OCI-LY1 (cell line): ENCODE data around the gene DHRS7B.

ENCODE experiments used
- H2AFZ ChIP-seq: fragments of 200-600 bp; sonication (generic), shearing (Covaris generic); 2 replicates; pipeline ENCODE4 v1.6.0; 2014; ENCODE audit warnings: antibody characterized with exemption, mild to moderate bottlenecking, low read length
- H3F3A ChIP-seq: fragments of 200-600 bp; sonication (generic), shearing (Covaris generic); 2 replicates; pipeline ENCODE4 v1.6.0; 2014; ENCODE audit warnings: mild to moderate bottlenecking, antibody characterized with exemption, low read length, moderate library complexity; ENCODE audit not compliant: insufficient read depth
- H3K27ac ChIP-seq: fragments of 200-600 bp; sonication (generic); 2 replicates; pipeline ENCODE4 v1.5.1; 2014; ENCODE audit warnings: low read length, mixed run types, mild to moderate bottlenecking, low read depth; ENCODE audit not compliant: poor library complexity, severe bottlenecking
- H3K27me3 ChIP-seq: fragments of 200-600 bp; sonication (generic); 2 replicates; pipeline ENCODE4 v1.6.0; 2014; ENCODE audit warnings: antibody characterized with exemption, mild to moderate bottlenecking, low read length, moderate library complexity; ENCODE audit not compliant: insufficient read depth
- H3K36me3 ChIP-seq: fragments of 200-600 bp; sonication (generic); 2 replicates; pipeline ENCODE4 v1.6.1; 2014; ENCODE audit warnings: mild to moderate bottlenecking, antibody characterized with exemption, low read length, moderate library complexity, mixed read lengths; ENCODE audit not compliant: insufficient read depth
- H3K4me1 ChIP-seq: fragments of 200-600 bp; sonication (generic); 2 replicates; pipeline ENCODE4 v1.5.1; 2014; ENCODE audit warnings: mild to moderate bottlenecking, low read length, moderate library complexity; ENCODE audit not compliant: insufficient read depth, severe bottlenecking
- H3K4me2 ChIP-seq: fragments of 200-600 bp; sonication (generic), shearing (Covaris generic); 2 replicates; pipeline ENCODE4 v1.6.1; 2014; ENCODE audit warnings: low read length
- H3K4me3 ChIP-seq: fragments of 200-600 bp; sonication (generic); 2 replicates; pipeline ENCODE4 v1.5.1; 2014; ENCODE audit warnings: low read length, low read depth, mild to moderate bottlenecking, mixed read lengths; ENCODE audit not compliant: poor library complexity, severe bottlenecking
- H3K79me2 ChIP-seq: fragments of 200-600 bp; shearing (Covaris generic); 2 replicates; pipeline ENCODE4 v1.6.1; 2016; ENCODE audit warnings: mixed run types, low read length, mixed read lengths; ENCODE audit not compliant: insufficient read depth
- H3K9ac ChIP-seq: fragments of 200-600 bp; sonication (generic), shearing (Covaris generic); 2 replicates; pipeline ENCODE4 v1.6.1; 2014; ENCODE audit warnings: mild to moderate bottlenecking, low read length, mixed read lengths
- H3K9me2 ChIP-seq: fragments of 200-600 bp; sonication (generic), shearing (Covaris generic); 2 replicates; pipeline ENCODE4 v1.6.1; 2014; ENCODE audit warnings: low read depth, mild to moderate bottlenecking, low read length, mixed read lengths
- H3K9me3 ChIP-seq: fragments of 200-600 bp; shearing (Covaris generic); 2 replicates; pipeline ENCODE4 v1.6.1; 2014; ENCODE audit warnings: low read length, mixed read lengths
- H4K20me1 ChIP-seq: fragments of 200-600 bp; sonication (generic), shearing (Covaris generic); 2 replicates; pipeline ENCODE4 v1.6.0; 2016; ENCODE audit warnings: mild to moderate bottlenecking, low read length; ENCODE audit not compliant: insufficient read depth
- EZH2 ChIP-seq: fragments of 200-600 bp; sonication (generic), shearing (Covaris generic); IDR thresholded peaks from 2 replicates; pipeline ENCODE4 v1.8.0; 2017; ENCODE audit warnings: borderline replicate concordance, mixed run types, mild to moderate bottlenecking, antibody characterized with exemption, low read length, moderate library complexity, mixed read lengths
- TF ChIP-seq, protein P1 (sequence below): fragments of 200-600 bp; sonication (generic), shearing (Covaris generic); IDR thresholded peaks from 2 replicates; pipeline ENCODE4 v1.5.1; 2017; ENCODE audit warnings: mild to moderate bottlenecking, antibody characterized with exemption, low read length, moderate library complexity, mixed read lengths

Gene DHRS7B

DNA sequence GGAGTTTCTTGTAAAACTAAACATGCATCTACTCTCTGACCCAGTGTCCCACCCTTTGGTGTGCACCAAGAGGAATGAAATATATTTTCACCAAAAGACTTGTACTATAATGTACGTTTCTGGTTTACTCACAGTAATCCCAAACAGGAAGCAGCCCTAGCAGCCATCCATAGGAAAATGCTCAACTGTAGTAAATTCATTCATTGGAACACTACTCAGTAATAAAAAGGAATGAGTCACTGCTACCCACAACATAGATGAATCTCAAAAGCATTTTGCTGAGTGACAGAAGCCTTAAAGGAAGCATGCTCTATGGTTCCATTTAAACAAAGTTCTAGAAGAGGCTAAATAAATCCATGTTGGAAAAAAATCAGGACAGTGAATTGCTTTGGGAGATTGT, 37.6 kb upstream of the DHRS7B start:
- Histone ChIP-seq H3K9me2 (no peaks in the 10 kb centered on the region), H3K4me2 (no peak overlapping the region), H2AFZ (no peak overlapping the region), H3K9me3 (no peaks in the 10 kb centered on the region), H3K79me2 (no peaks in the 10 kb centered on the region), H3K9ac (no peak overlapping the region), H4K20me1 (no peaks in the 10 kb centered on the region), H3K4me3 (no peak overlapping the region), H3K36me3 (no peaks in the 10 kb centered on the region; the same call in 1 of the 2 replicates), H3F3A (no peaks in the 10 kb centered on the region), H3K4me1 (no peaks in the 10 kb centered on the region), H3K27ac (no peak overlapping the region), H3K27me3 (0 out of 2 replicates have a peak, but pooled peaks cover 7% of the 10 kb centered on the region)
- TF ChIP-seq, protein P1, sequence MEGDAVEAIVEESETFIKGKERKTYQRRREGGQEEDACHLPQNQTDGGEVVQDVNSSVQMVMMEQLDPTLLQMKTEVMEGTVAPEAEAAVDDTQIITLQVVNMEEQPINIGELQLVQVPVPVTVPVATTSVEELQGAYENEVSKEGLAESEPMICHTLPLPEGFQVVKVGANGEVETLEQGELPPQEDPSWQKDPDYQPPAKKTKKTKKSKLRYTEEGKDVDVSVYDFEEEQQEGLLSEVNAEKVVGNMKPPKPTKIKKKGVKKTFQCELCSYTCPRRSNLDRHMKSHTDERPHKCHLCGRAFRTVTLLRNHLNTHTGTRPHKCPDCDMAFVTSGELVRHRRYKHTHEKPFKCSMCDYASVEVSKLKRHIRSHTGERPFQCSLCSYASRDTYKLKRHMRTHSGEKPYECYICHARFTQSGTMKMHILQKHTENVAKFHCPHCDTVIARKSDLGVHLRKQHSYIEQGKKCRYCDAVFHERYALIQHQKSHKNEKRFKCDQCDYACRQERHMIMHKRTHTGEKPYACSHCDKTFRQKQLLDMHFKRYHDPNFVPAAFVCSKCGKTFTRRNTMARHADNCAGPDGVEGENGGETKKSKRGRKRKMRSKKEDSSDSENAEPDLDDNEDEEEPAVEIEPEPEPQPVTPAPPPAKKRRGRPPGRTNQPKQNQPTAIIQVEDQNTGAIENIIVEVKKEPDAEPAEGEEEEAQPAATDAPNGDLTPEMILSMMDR = no peak
- no peak for TF ChIP-seq EZH2

DNA sequence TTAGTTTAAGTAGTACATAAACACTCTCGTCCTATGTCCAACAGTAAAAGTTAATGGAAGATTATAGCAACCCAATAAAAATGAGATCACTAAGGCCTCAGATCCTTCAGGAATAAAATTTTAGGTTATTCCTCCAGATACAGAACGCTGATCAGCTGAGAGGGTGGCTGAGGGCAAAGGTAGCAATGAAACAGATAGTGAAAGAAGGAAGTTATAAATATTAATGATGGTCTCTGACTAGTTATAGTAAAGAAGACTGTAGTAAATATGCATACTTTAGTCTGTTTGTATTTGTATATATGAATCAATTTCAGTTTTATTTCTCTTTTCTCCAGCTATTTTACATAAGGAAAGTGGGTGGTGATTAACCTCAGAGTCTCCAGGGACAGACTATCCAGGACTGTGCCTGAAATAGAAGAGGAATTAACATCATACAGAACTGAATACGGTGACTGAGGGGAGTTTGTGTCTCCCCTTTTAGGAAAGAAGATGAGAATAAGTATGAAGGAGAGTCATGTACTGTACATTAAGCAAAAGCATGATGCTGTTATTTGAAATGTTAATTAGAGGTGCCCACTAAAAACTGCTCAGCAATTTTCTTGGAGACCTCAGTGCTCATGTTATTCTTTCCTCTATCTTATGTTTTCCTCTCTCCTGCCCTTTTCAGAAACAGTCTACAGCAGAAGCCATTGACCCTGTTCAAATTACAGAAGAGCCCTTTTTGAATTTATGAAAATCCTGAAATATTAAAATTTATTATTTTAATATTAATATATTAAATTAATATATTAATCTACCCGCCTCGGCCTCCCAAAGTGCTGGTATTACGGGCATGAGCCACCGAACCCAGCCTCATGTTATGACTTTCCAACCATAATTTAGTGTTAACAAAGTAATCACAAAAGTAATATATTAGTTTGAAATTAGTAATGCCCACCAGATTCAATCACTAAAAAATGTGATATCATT, 36.5 kb upstream of the DHRS7B start:
- Histone ChIP-seq H4K20me1 (no peaks in the 10 kb centered on the region), H3F3A (no peaks in the 10 kb centered on the region), H3K4me2 (no peak overlapping the region), H3K4me3 (no peak overlapping the region), H3K9me3 (no peaks in the 10 kb centered on the region), H3K27ac (no peak overlapping the region), H2AFZ (no peak overlapping the region), H3K4me1 (no peaks in the 10 kb centered on the region), H3K27me3 (no peaks in the 10 kb centered on the region), H3K36me3 (no peaks in the 10 kb centered on the region; the same call in 1 of the 2 replicates), H3K9ac (no peak overlapping the region), H3K9me2 (no peaks in the 10 kb centered on the region), H3K79me2 (no peaks in the 10 kb centered on the region)
- no peak for TF ChIP-seq EZH2
- TF ChIP-seq, protein P1 = no peak

DNA sequence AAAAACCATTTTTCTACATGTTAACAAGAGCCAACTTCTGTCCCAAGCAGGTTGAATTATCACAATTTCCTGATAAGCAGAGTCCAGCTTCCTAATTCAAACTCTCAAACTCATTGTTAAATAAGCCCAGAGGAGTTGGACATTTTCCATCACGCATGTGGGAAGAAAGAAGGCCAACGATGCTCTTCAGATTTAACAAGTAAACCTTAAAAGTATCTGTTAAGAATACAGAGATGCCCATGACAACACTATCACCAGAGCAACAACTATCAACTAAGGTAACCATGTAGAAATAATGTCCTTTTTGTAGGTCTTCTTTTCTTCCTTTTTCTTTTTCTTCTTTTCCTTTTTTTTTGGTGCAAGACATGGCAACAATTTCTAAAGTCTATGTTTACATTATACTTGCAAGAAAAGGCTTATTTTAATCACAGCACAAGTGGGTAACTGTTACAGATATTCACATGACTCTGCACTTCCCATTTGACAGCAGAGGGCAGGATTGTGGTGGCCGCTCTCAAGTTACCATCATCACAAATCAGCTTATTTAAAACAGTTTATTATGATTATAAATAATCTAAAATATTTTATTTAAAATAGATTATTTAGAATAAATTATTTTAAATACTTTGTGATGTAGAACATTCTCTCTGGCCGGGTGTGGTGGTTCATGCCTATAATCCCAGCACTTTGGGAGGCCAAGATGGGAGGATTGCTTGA, 35.7 kb upstream of the DHRS7B start:
- no peaks in the 10 kb centered on the region for H4K20me1 ChIP-seq
- no peak overlapping the region for H2AFZ ChIP-seq
- TF ChIP-seq, protein P1 = no peak
- TF ChIP-seq EZH2 = no peak
- no peak overlapping the region for H3K9ac ChIP-seq
- H3K9me3 ChIP-seq = no peaks in the 10 kb centered on the region
- H3K27ac ChIP-seq = no peak overlapping the region
- no peaks in the 10 kb centered on the region for H3K36me3 ChIP-seq
- H3K27me3 ChIP-seq = no peaks in the 10 kb centered on the region
- no peak overlapping the region for H3K4me2 ChIP-seq
- no peaks in the 10 kb centered on the region for H3K9me2 ChIP-seq
- no peak overlapping the region for H3K4me3 ChIP-seq
- H3K4me1 ChIP-seq = no peaks in the 10 kb centered on the region
- H3F3A ChIP-seq = no peaks in the 10 kb centered on the region
- no peaks in the 10 kb centered on the region for H3K79me2 ChIP-seq
